ENCODE results near the gene FCAR.

The FCAR gene

DNA sequence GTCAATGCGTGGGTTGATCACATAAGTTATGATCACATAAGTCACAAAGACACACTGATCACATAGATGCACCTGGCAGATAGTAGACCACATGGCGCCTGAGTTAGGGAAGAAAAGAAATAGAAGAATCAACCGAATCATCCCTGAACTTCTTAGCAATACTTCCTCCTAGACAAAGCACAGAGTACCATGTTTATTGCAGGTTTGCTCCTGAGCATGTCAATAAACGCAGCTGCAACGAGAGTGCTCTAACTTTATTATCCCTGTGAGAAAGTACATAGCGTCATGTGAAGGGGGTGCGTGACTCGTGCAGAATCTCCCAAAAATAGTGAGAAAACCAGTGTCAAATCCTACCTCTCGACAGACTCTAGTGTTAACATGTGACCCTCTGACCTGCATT, 49.2 kb downstream of the FCAR start:
- H3K4me3 ChIP-seq (ENCODE audit: low read length, poor library complexity, severe bottlenecking), result no peak overlapping the region
- H3F3A ChIP-seq (ENCODE audit: low read depth), result no peaks in the 10 kb centered on the region
- H3K9me2 ChIP-seq (replicated peaks; ENCODE audit: low read depth, low read length), result no peaks in the 10 kb centered on the region
- H3K9me3 ChIP-seq (ENCODE audit: insufficient read depth, low read depth, low read length), result peaks cover 2% of the 10 kb centered on the region; the same call in 1 of the 2 replicates
- no peak overlapping the region for H3K4me2 ChIP-seq (ENCODE audit: low read depth, low read length, poor library complexity, severe bottlenecking)
- no peak overlapping the region for H3K9ac ChIP-seq (ENCODE audit: low read depth, low read length, poor library complexity, severe bottlenecking)
- no peaks in the 10 kb centered on the region for H3K36me3 ChIP-seq (ENCODE audit: insufficient read depth, low read length)
- TF ChIP-seq CTCF (conservative IDR thresholded peaks at IDR 0.05; ENCODE audit: low read length), result no peak
- TF ChIP-seq EZH2phosphoT487 (IDR thresholded peaks at IDR 0.05; ENCODE audit: borderline replicate concordance), result no peak
- no peaks in the 10 kb centered on the region for H3K79me2 ChIP-seq (ENCODE audit: insufficient read depth, low read length)
- no peak overlapping the region for H2AFZ ChIP-seq (ENCODE audit: low read length)
- no peaks in the 10 kb centered on the region for H4K20me1 ChIP-seq (ENCODE audit: insufficient read depth, low read length, poor library complexity, severe bottlenecking)
- H3K4me1 ChIP-seq (ENCODE audit: insufficient read depth, low read length, poor library complexity, severe bottlenecking), result no peaks in the 10 kb centered on the region
- no peaks in the 10 kb centered on the region for H3K27me3 ChIP-seq (ENCODE audit: insufficient read depth, low read length, poor library complexity, severe bottlenecking)

- Histone ChIP-seq H3K27me3 (ENCODE audit: insufficient read depth, low read length, poor library complexity, severe bottlenecking) (no peaks in the 10 kb centered on the region), H4K20me1 (ENCODE audit: insufficient read depth, low read length, poor library complexity, severe bottlenecking) (no peaks in the 10 kb centered on the region), H3K4me1 (ENCODE audit: insufficient read depth, low read length, poor library complexity, severe bottlenecking) (no peaks in the 10 kb centered on the region), H3K9me3 (ENCODE audit: insufficient read depth, low read depth, low read length) (peaks cover 6% of the 10 kb centered on the region; the same call in 1 of the 2 replicates), H3K9ac (ENCODE audit: low read depth, low read length, poor library complexity, severe bottlenecking) (no peak overlapping the region), H3K4me2 (ENCODE audit: low read depth, low read length, poor library complexity, severe bottlenecking) (no peak overlapping the region), H3K4me3 (ENCODE audit: low read length, poor library complexity, severe bottlenecking) (no peak overlapping the region), H3K36me3 (ENCODE audit: insufficient read depth, low read length) (no peaks in the 10 kb centered on the region), H3K9me2 (replicated peaks; ENCODE audit: low read depth, low read length) (no peaks in the 10 kb centered on the region), H3K79me2 (ENCODE audit: insufficient read depth, low read length) (no peaks in the 10 kb centered on the region), H2AFZ (ENCODE audit: low read length) (no peak overlapping the region), H3F3A (ENCODE audit: low read depth) (no peaks in the 10 kb centered on the region)
- TF ChIP-seq CTCF (conservative IDR thresholded peaks at IDR 0.05; ENCODE audit: low read length) (no peak), EZH2phosphoT487 (IDR thresholded peaks at IDR 0.05; ENCODE audit: borderline replicate concordance) (no peak)
These were observed 54.3 kb downstream of the FCAR start for GRCh38 chr19:54928299-54928698.

- peaks cover 9% of the 10 kb centered on the region for H3K4me1 ChIP-seq (ENCODE audit: insufficient read depth, low read length, poor library complexity, severe bottlenecking)
- no peak overlapping the region for H3K4me3 ChIP-seq (ENCODE audit: low read length, poor library complexity, severe bottlenecking)
- no peak overlapping the region for H3K9ac ChIP-seq (ENCODE audit: low read depth, low read length, poor library complexity, severe bottlenecking)
- no peaks in the 10 kb centered on the region for H4K20me1 ChIP-seq (ENCODE audit: insufficient read depth, low read length, poor library complexity, severe bottlenecking)
- no peak overlapping the region for H3K4me2 ChIP-seq (ENCODE audit: low read depth, low read length, poor library complexity, severe bottlenecking)
- H3K27me3 ChIP-seq (ENCODE audit: insufficient read depth, low read length, poor library complexity, severe bottlenecking), result no peaks in the 10 kb centered on the region
- H3K36me3 ChIP-seq (ENCODE audit: insufficient read depth, low read length), result no peaks in the 10 kb centered on the region
- H3K9me2 ChIP-seq (replicated peaks; ENCODE audit: low read depth, low read length), result no peaks in the 10 kb centered on the region
- H3K79me2 ChIP-seq (ENCODE audit: insufficient read depth, low read length), result no peaks in the 10 kb centered on the region
- no peaks in the 10 kb centered on the region for H3K9me3 ChIP-seq (ENCODE audit: insufficient read depth, low read depth, low read length)
- TF ChIP-seq EZH2phosphoT487 (IDR thresholded peaks at IDR 0.05; ENCODE audit: borderline replicate concordance) (no peak), CTCF (conservative IDR thresholded peaks at IDR 0.05; ENCODE audit: low read length) (no peak)
- no peaks in the 10 kb centered on the region for H3F3A ChIP-seq (ENCODE audit: low read depth)
- no peak overlapping the region for H2AFZ ChIP-seq (ENCODE audit: low read length)
These were observed 63.9 kb downstream of the FCAR start for GRCh38 chr19:54937926-54938325.
